OCI-LY7 (cell line): Measurements from ENCODE around the gene SNX10.

ENCODE experiments used
- EZH2phosphoT487 ChIP-seq: fragments of 200-600 bp; sonication (generic); IDR thresholded peaks from 2 replicates; pipeline ENCODE4 v1.6.1; 2018; ENCODE audit warnings: low read depth, borderline replicate concordance, mild to moderate bottlenecking, mixed run types, antibody characterized with exemption, low read length, moderate library complexity, mixed read lengths
- TF ChIP-seq, protein P1 (sequence below): fragments of 200-600 bp; sonication (generic); conservative IDR thresholded peaks from 2 replicates; pipeline ENCODE4 v1.5.1; 2014; ENCODE audit warnings: mild to moderate bottlenecking, antibody characterized with exemption, low read length, moderate library complexity, mixed read lengths

DNA sequence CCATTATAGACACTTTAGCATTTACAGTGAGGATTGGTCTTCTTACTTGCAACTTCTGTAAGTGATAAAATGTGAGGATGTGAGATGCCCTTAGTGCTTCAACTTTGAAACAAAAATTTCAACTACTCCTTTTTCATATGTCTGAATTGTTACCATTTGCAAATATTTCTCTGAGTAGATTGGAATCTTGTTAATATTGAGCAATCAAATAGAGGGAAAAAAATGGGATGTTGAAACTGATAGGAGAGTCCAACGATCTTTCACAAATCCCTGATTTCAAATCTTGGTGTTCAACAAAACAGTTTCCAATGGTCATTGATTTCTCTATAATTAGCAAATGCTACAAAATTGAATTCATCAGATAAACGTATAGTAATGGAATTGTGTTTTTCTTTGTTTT lies 5.5 kb upstream of the SNX10 start:
- TF ChIP-seq, protein P1, sequence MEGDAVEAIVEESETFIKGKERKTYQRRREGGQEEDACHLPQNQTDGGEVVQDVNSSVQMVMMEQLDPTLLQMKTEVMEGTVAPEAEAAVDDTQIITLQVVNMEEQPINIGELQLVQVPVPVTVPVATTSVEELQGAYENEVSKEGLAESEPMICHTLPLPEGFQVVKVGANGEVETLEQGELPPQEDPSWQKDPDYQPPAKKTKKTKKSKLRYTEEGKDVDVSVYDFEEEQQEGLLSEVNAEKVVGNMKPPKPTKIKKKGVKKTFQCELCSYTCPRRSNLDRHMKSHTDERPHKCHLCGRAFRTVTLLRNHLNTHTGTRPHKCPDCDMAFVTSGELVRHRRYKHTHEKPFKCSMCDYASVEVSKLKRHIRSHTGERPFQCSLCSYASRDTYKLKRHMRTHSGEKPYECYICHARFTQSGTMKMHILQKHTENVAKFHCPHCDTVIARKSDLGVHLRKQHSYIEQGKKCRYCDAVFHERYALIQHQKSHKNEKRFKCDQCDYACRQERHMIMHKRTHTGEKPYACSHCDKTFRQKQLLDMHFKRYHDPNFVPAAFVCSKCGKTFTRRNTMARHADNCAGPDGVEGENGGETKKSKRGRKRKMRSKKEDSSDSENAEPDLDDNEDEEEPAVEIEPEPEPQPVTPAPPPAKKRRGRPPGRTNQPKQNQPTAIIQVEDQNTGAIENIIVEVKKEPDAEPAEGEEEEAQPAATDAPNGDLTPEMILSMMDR = no peak
- TF ChIP-seq EZH2phosphoT487 = no peak
